Chondrocyte (in vitro differentiated cells): ENCODE measurements around the gene PKD1. TPM values are rescaled to one million over a fixed set of nuclear protein-coding genes. Genes with fewer than 3 reads are reported as not detected.

Experiments
- DNase-seq: peaks from one replicate; pipeline ENCODE4 v3.0.0; 2021; ENCODE audit warnings: mixed read lengths, low spot score
- H3K27ac Mint-ChIP-seq: one replicate; pipeline ENCODE4 v1.8.0; 2021; ENCODE audit warnings: mild to moderate bottlenecking, moderate library complexity, mixed read lengths; ENCODE audit not compliant: unreplicated experiment
- H3K27me3 Mint-ChIP-seq: 2 replicates; pipeline ENCODE4 v1.8.0; 2021; ENCODE audit warnings: low read depth, mixed read lengths
- H3K36me3 Mint-ChIP-seq: 2 replicates; pipeline ENCODE4 v1.8.0; 2021; ENCODE audit warnings: low read depth, mixed read lengths
- H3K4me1 Mint-ChIP-seq: 2 replicates; pipeline ENCODE4 v1.8.0; 2021; ENCODE audit warnings: low read depth, mild to moderate bottlenecking, mixed read lengths
- H3K4me3 Mint-ChIP-seq: one replicate; pipeline ENCODE4 v1.8.0; 2021; ENCODE audit warnings: mild to moderate bottlenecking, moderate library complexity, mixed read lengths; ENCODE audit not compliant: unreplicated experiment
- H3K9me3 Mint-ChIP-seq: 2 replicates; pipeline ENCODE4 v1.8.0; 2021; ENCODE audit warnings: low read depth, mixed read lengths
- CTCF ChIP-seq: fragments of 200-600 bp; sonication (generic); IDR thresholded peaks from 2 replicates; pipeline ENCODE4 v1.5.0; 2021; ENCODE audit warnings: antibody characterized with exemption, mild to moderate bottlenecking, moderate library complexity
- total RNA-seq: library from RNA; stranded (reverse); gene quantifications from 3 replicates; pipeline ENCODE4 v1.2.1, GENCODE V29; 2021

The PKD1 gene
- total RNA-seq, 1 donor from 2014 or later = 230 TPM

DNA sequence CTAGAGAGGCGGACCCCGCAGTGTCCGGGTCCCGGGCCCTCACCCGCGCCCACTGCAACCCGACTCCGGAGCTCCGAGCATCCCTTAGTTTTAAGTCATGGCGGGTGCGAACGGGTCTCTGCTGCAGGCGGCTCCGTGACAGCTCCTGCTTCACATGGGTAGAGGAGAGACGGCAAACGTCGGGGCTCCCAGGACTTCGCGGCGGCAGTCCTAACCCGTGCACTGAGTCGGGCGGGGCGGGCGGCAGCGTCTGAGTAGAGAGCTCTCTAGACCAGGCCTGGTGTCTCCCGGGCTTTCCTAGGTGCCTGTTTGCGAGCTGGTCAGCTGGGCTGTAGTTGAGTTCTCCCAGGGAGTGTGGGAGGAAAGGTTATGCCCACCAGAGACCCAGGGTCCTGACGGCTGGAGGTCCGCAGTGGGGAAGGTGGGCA is 87.6 kb downstream of the PKD1 start:
- Mint-ChIP-seq H3K27ac (peak overlapping the region; percentile 70), H3K36me3 (peaks cover 7% of the 10 kb centered on the region), H3K9me3 (no peaks in the 10 kb centered on the region), H3K4me1 (peaks cover 26% of the 10 kb centered on the region), H3K4me3 (peak overlapping the region; percentile 87), H3K27me3 (no peaks in the 10 kb centered on the region)
- DNase-seq = no peak
- no peak for TF ChIP-seq CTCF

- peak; percentile 99 for DNase-seq
- peak; percentile 72 for TF ChIP-seq CTCF
- Mint-ChIP-seq H3K36me3 (peaks cover 7% of the 10 kb centered on the region), H3K4me3 (peak within 1 kb of the TSS; percentile 87), H3K27ac (peak within 1 kb of the TSS; percentile 86), H3K9me3 (no peaks in the 10 kb centered on the region), H3K4me1 (peaks cover 29% of the 10 kb centered on the region), H3K27me3 (no peaks in the 10 kb centered on the region)
Observed at GRCh38 chr16:2047330-2048115, 88.2 kb downstream of the PKD1 start, which contains the start of the genes NTHL1 and TSC2. TSS of gene NTHL1 (minus strand) at chr16:2047834. CDS start at chr16:2047823, 11 bp downstream. TSS of gene TSC2 (plus strand) at chr16:2047985. CDS start at chr16:2048616, 631 bp downstream.

DNA sequence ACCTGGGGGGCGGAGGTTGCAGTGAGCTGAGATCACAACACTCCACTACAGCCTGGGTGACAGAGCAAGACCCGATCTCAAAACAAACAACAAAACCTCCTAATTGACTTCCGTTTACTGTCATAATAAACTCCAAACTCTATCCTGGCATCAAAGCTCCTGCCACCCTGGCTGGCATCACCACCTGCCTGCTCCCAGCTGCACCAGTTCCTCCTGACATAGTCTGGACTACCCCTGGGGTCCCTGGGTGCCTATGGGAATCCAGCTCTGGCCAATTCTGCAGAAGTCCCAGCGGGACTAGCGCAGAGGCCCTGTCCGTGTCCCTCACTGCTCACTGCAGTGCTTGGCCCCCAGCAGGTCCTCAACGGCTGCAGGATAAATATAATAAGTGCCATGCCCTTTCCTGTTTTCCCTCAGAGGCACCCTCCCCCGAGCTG is 88.8 kb downstream of the PKD1 start:
- Mint-ChIP-seq H3K36me3 (peaks cover 7% of the 10 kb centered on the region), H3K4me3 (peak overlapping the region; percentile 87), H3K4me1 (peaks cover 29% of the 10 kb centered on the region), H3K27ac (peak overlapping the region; percentile 86), H3K9me3 (no peaks in the 10 kb centered on the region), H3K27me3 (no peaks in the 10 kb centered on the region)
- TF ChIP-seq CTCF = no peak
- DNase-seq = no peak

DNA sequence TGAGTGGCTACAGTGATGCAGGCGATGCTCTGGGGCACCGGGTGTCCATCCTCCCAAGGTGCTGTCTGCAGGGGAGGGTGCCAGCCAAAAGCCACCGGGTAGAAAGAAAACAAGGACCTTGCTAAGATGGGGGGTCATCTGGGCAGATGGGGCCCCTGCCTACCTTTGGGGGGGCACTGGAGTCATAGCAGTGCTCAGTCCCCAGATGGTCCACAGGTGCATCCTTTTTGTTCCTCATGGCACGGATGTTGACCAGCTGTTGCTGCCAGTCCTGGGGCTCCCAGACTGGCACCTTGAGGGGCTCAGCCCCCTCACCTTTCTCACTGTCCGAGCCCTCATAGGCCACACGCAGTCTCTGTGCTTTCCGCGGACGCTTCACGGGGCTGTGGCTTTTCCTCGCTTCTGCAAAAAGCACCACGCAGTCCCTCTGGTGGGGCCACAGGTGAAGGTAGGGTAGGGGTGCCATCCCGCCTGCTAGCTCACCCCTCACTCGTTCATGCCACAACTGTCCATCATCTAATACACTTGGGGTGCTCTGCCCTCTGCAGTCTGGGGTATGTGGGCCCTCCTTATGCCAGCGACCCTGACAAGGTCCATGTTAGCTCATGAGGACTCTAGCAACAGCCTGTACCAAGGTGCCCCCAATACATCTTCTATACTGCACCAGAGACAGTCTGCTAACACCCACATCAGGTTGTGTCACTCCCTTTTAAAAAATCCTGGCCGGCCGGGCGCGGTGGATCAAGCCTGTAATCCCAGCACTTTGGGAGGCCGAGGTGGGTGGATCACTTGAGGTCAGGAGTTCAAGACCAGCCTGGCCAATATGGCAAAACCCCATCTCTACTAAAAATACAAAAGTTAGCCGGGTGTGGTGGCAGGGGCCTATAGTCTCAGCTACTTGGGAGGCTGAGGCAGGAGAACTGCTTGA is 89.5 kb downstream of the PKD1 start:
- Mint-ChIP-seq H3K27me3 (no peaks in the 10 kb centered on the region), H3K4me1 (peaks cover 35% of the 10 kb centered on the region), H3K4me3 (peak overlapping the region; percentile 87), H3K27ac (peak overlapping the region; percentile 86), H3K36me3 (peaks cover 4% of the 10 kb centered on the region), H3K9me3 (no peaks in the 10 kb centered on the region)
- TF ChIP-seq CTCF = no peak
- DNase-seq = no peak

DNA sequence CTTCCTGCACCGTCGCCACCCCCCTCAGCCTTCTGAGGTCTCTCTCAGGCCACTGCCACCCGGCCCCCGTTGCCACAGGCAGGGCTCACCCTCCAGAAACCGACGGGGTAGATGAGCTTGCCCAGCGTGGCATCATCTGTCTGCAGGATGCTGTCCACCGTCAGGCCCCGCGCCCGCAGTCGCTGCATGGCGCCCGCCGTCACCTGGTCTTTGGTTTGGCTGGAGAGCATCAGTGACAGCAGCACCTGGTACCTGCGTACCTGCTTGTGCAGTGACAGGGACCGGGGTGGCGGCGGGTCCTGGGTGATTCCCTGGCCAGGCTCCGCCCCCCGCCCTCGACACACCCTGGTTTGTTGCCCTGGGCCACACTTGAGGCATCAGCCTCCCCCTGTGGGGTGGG is 91.2 kb downstream of the PKD1 start:
- H3K36me3 Mint-ChIP-seq = no peaks in the 10 kb centered on the region
- H3K27ac Mint-ChIP-seq = no peak overlapping the region
- H3K4me3 Mint-ChIP-seq = no peak overlapping the region
- no peak for DNase-seq
- TF ChIP-seq CTCF = no peak
- no peaks in the 10 kb centered on the region for H3K27me3 Mint-ChIP-seq
- H3K4me1 Mint-ChIP-seq = peaks cover 52% of the 10 kb centered on the region
- H3K9me3 Mint-ChIP-seq = no peaks in the 10 kb centered on the region
